Jurkat, Clone E6-1 (cell line): ENCODE measurements around the gene LBX1.

Experiments used
- DNase-seq: peaks from one replicate; pipeline ENCODE4 v3.0.0-alpha.2; 2011; ENCODE audit warnings: low read depth, low spot score
- H3K4me3 ChIP-seq: 2 replicates; pipeline ENCODE4 v1.5.1; 2011; ENCODE audit warnings: mild to moderate bottlenecking, low read length, control low read depth, moderate library complexity

LBX1 gene

DNA sequence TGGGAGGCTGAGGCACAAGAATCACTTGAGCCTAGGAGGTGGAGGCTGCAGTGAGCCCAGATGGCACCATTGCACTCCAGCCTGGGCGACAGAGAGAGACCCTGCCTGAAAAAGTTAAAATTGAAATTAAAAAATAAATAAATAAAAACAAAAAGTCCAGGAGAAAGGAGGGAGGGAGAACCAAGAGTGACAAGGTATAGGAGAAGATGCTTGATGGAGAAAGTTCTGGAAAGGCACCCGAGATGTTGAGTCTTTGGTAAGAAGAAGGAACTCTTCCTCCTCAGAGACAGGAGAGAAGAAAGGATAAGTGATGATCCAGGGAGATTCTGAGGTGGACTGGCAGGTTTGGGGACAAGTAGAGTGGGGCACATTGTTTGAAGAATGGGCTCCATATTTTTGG lies 17.4 kb upstream of the LBX1 start:
- no peak for DNase-seq
- H3K4me3 ChIP-seq, result no peak overlapping the region

DNA sequence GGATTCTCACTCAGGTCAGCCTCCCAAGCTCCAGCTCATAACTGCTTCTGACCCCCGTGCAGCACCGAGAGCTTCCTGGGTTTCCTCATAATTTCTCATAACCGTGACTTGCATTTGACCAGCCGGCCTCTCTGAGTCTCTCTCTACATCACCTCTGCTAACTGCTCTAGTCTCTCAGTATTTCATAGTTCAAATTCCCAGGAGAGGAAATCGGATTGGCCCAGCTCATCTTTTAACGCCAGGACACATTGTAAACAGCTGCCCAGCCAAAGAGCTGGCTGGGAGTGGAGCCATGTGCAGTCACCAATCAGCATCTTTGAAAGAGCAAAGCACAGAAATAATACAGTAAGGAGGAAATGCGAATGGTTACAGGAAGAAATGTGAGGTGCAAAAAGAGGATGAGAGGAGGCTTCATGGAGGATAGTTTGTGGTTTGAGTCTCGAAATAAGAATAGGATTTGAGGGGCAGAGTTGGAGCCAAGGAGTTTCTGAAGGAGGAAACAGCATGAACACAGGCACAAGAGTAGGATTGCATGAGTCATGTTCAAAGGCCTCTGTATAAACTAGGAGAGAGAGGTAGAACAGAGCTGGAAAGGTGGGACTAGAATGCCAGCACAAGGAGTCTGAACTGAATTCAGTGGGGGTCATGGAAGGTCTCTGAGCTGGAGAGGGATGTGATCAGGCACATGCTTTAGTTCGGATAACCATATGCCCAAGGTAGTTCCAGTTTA lies 15.2 kb upstream of the LBX1 start:
- no peak for DNase-seq
- no peak overlapping the region for H3K4me3 ChIP-seq

DNA sequence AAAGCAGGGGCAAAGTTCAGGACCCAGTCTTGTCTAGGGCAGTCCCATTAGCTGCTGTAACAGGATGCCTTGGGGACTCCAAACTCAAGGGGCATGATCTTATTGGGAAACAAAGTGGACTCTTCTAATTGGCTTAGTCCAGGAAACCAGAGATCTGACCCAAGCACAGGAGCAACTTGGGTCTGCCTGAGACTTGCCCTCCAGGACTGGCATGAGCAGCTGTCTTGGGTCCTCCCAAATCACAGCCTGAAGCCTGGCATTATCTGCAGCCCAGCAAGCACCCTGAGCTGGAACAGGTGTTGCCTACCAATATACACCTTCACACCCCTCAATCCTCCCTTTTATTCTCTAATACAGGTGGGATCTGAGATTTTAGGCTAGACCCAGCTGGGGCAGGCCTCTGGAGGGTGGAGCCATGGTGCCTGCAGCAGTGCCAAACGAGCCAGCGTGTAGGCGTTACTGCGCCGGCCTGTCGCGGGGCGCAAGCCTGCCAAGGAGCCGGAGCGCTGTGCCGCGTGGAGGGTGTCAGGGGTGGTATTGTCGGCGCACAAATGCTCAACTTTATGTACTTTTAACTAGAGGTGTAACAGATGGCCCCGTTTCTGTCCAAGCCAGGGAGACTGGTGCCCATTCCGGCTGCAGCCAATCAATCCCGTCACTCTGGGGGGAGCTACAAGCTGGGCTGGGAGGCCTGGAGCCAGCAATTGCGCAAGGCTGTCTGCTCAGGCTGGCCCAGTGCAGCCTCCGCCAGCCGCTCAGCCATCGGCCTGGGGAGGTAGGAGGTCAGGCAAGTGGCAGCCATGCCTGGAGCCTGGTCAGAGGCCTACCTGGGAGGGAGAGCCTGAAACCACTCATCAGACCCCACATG lies 12.8 kb upstream of the LBX1 start:
- no peak for DNase-seq
- no peak overlapping the region for H3K4me3 ChIP-seq

DNA sequence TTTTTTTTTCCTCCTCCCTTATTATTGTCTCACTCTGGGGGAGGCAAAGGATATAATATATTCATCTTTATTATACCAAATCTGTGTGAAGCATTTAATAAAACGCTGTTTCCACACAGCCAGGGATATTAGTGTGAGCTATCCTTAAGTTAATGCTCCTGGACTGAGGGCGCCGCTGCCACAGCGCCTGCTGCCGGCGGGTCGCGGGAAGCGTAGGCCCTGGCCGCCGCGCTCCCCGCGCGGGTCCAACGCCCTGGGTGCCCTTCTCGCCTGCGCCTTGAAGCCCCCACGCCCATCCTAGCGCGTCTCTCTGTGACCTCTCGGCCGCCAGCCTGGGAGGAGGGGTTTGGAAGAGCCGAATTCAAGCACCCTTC lies 9.5 kb upstream of the LBX1 start:
- H3K4me3 ChIP-seq, result no peak overlapping the region

DNA sequence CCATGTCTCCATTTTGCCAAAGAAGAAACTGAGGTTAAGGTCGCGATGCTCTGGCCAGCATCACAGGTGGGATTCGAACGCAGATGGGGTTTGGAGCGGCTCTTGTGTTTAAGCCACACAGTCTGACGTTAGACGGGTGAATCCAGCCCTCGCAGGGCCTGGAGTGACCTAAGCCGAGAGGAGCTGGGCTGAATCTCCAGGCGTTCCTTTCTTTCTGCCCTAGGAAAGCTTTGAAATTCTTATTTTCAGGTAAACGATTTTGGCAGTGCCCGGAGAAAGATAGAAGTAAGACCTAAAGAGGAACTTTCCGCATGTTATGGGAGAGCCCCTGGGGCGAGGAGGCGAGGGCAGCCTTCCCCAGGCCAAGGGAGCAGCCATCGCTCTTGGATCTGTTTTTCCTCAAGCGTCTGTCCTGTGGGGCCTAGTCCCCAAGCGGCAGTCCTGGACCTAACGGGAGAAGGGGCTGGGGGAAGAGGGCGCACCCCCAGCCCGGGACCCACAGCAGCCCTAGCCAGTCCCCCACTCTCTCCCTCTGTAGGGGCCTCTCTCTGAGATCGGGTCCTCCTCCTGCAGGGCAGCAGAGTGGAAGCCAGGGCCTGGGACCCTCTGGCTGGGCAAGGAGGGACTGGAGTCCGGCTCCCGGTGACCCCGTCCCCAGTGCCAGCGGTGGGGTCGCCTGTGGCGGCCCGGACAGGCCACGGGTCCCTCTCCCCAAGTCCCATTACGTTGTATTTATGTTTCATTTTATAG lies 8.9 kb upstream of the LBX1 start:
- no peak overlapping the region for H3K4me3 ChIP-seq
- DNase-seq, result no peak

More for the DNA sequence above, 9.5 kb upstream of the LBX1 start:
- no peak for DNase-seq

DNA sequence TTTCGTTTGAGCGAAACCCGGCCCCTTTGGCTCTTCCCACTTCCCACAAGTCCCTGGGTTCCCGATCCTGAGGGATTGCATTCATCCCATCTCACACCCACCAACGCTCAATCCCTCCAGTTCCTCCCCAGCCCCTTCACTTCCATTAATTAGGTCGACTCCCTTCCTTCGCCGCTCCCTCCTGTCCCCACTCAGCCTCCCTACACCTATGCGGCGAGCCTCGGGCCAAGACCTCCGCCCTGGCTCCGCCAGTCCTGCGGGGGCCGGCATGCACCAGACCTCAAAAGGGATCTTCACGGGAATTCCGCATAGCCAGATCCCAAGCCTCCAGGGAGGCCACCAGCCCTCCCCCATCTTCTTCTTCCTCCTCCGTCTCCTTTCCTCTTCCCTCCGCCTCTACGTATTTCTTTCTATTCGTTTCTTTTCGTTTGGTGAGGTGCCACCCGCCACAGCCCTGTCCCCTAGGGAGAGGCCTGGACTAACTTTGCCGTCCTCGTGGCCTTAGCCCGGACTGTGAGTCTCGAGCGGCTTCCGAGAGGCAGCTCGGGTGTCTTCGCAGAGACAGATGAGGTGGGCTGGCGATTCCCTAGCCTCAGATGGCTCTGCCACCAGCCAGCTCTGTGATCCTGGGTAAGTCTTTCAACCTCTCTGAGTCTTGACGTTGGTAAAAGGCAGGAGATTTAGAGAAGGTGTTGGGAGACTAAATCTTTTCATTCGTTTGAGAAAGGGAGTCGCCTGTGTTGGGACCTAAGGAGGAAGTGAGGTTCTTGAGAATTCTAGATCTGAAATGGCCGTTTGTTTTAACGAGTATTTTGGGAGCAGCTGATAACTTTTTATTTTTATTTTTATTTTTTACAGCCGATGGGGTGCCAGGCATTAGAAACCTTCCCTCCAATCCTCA lies 8.1 kb upstream of the LBX1 start:
- no peak overlapping the region for H3K4me3 ChIP-seq
- no peak for DNase-seq

DNA sequence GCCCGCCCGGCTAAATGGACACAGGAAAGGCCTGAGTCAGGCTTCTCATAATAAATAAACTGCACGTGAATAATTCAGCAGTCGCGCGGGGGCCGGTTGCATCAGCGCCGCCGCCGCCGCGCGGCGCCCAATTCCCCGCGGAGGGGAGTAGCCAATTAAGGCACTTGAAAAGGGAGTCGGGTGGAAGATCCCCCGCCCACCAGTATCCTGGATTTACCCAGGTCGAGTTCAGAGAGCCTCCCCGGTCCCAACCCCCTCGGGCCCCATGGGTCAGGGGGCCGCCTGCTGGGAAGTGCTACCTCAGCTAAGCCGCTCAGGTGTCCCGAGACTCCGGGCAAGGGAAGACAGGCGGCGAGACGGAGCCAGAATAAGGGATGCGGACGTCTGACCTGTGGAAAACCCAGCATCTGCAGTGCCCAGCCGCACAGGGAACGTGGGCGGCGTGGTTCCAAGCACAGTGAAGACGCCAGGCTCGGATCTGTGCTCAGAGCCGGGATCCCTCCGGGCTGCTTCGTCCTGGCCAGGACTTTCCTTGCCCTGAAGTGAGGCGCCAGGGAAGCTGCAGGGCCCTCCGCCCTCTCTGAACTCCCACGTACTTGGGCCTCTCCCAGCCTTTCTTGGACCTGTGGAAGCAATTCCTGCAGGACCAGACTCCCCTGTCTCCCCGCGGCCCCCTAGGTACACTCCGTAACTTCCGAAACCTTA lies 7.3 kb upstream of the LBX1 start:
- H3K4me3 ChIP-seq, result no peak overlapping the region
- DNase-seq, result no peak

DNA sequence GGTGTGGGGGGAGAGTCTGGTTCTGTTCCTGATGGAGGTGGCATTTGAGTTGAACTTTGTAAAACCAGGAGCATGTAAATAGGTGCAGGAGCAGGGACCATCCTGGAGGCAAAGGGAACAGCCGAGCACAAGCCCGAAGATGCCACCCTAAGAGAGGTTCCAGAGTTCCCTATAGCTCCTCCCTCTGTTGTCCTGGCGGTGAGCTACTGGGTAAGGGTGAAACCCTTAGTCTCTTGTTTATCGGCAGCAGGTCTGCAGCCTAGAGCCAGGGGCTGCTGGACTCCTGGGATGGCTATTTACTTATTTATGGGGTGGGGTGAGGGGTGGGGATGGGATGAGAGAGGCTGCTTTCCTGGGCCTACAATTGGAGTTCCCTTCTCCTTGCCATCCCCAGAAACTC lies 6.5 kb upstream of the LBX1 start:
- H3K4me3 ChIP-seq, result no peak overlapping the region
- no peak for DNase-seq

DNA sequence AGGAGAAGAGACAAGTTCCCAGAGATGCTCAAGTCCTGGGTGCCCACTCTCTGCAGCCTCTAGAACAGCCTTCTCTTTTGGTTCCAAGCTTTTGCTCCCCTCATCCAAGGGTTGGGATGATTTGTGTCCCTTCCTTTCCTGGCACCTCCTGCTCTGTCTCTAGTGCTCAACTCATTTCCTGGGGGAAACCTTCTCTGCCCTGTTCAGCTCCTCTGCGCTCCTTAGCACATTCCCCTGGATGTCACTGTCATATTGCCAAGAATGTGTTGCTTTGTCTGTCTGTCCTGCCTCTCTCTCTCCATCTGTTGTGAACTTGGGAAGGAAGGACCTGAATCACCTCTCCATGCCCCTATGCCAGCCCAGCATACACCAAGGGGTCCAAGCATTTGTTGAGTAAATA lies 5.1 kb upstream of the LBX1 start:
- no peak overlapping the region for H3K4me3 ChIP-seq
- no peak for DNase-seq

DNA sequence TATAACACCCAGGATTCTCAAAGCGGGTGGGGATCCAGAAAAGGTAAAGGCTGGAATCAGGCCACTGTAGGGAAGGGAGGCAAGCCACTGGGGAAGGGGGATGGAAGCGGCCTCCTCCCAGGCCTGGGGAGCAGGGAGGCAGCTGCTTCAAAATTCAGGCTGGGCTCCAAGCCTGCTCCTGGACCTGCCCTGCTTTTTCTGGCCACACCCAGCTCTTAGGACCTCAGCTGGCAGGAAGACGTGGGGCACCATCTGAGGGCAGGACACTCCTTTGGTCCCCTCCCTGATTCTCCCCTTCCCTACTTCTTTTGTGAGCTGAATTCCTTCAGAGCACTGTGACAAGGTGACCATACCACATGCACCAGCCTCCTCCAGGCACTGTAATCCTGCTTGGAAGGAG lies 4.6 kb upstream of the LBX1 start:
- H3K4me3 ChIP-seq, result no peak overlapping the region
- no peak for DNase-seq

DNA sequence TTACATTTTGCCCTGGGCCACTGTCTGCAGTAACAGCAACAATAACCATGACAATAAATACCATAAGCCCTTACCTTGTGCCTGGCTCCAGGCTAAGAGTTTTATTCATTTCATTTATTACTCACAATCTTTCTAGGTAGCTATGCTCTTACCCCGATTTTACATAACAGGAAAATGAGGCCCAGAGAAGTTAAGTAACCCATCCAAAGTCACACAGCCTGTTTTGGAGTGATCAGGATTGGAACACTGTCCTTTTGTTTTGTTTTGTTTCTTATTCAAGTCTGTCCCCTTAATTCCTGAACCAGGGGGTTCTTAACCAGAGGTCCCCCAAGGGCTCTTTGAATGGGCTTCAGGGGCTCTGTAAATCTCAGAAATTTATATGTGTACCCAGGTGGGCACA lies 4.2 kb upstream of the LBX1 start:
- DNase-seq, result no peak
- no peak overlapping the region for H3K4me3 ChIP-seq

DNA sequence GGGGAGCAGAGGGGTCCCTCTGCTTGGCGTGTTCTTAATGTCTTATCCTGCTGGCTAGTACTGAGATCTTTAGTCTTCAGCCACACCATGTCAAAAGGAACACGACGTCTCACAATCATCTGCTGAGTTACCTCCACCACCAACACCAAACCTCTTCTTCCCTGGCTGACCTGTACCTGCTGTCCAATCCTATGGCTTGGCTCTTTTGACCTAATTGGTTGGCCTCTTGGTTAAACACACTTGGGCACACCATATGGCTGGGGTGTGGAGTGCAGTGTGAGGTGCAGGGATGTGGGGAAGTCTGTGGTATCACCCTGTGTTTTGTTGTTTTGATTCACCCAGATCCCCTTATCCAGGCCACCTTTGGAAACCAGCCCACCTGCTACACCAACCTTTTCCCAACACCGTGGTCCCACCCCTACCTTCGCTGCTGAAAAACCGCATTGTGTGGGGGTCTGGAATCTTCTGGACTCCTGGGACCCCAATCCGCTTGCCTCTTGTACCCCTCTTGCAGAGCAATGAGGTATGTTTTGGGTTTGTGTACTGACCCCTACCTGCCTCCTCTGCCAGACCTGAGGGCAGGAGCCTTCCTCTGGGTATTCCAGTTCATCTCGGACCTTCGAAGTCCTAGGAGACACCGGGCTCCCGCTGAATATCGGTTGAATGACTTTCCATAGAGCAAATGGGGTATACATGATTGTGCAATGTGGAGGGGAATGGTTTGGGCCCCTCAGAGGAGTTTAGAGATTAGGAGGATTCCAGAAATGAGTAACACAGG lies 2.8 kb upstream of the LBX1 start:
- DNase-seq, result no peak

DNA sequence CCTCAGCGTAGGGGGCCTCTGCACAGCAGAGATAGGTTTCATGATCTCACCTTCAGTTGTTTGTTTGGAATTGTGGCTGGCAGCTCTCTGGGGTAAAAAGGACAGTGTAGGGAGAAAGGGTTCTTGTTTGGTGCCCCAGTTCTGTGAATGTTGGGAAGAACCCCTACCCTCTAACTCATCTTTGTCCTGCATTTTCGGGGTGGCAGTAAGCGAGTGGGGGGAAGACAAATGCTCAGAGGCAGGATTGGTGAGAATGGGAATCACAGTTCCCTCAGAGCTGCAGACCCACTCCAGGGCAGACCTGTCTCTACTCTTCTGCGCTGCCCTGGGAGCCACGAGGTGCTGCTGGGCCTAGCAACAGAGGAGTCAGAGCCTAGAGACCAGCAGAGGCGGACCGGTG lies 1.8 kb upstream of the LBX1 start:
- DNase-seq, result no peak
- no peak overlapping the region for H3K4me3 ChIP-seq

More for the DNA sequence above, 2.8 kb upstream of the LBX1 start:
- H3K4me3 ChIP-seq, result no peak overlapping the region

DNA sequence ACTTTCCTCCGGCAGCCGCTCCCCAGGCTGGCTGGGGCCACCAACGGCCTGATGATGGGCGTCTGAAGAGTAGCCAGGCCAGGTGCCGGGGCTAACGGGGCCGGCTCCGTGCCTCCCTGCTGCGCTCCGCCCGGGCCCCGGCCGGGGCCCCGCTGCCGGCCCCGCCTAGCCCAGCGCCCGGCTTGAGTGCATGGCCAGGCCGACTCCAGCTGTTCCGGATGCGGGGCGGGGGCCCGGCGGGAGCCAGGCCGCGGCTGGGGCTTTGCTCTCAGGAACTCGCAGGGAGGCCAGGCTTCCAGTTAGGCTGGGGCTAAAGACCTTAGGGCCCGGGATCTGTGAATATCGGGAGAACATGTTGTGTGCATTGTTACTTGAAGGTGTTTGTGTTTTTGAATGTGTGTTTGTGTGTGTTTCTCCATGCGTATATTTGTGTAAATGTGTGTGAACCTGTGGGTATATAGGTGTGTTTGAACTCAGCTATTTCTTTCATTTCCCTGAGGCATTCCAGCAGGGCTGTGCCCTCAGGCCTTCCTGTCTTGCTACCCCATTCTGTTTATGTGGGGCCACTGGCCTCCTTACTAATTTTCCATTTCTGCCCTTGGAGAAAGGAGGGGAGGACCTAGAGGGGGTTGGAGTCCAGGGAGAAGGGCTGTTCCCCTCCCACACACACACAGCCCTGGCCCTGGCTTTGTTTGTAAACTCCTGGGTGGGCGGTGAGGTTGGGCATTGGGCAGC lies 1.1 kb upstream of the LBX1 start:
- DNase-seq, result no peak
- H3K4me3 ChIP-seq, result no peak overlapping the region

DNA sequence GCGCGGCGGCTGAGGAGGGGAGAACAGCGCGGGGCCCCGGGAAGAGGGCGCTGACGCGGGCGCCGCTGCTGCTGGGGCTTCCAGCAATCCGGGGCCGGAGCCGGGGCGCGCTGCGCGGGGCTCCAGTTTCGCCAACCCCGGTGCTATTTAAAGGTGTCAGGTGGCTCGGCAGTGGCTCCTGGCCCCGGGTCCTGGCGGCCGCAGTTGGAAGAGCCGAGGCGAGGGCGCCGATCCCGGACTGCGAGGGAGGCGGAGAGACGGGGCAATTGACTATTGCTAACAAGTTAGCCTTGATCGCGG lies 347 bp downstream of the LBX1 start:
- H3K4me3 ChIP-seq, result no peak overlapping the region
- no peak for DNase-seq

DNA sequence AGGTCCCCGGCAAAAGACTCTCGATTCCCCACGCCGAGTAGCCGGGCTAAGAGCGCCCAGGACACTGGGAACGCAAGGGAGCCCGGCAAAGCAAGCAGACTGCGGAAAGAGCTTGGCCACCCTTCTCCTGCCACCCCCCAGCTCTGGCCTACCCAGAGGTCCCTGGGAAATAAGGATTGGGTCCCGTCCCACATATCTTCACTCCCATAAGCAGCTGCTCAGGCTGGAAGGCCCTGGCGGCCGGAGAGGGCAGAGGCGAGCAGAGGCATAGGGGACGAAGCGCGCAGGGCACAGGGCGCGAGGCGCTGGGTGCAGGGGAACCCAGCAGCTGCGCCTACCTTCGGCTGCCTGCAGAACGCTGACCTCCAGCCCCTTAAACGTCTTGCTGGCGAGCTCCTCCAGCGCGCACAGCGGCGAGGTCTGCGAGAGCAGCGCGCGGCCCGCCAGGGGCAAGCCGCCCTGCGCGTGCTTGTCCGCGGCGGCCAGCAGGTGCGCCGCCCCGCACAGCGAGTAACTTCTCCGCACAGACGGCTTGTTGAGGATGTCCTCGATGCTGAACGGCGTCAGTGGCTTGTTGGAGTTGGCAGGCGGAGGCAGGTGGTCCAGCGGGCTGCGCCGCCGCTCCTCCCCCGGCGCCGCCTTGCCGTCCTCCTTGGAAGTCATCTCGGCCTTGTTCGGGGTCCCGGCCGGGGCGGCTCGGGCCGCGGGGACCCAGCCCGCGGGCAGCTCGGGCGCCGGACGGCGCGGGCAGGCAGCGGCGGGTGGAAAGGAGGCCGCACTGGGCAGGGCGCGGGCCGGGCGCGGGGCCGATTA lies 904 bp downstream of the LBX1 start:
- DNase-seq, result no peak
- H3K4me3 ChIP-seq, result no peak overlapping the region
